AG04449 (cell line): Measurements from ENCODE around the gene TTC34.

Experiments used
- CTCF ChIA-PET: fragments of 350-600 bp; formaldehyde crosslinking; extraction: SDS; loops from one replicate; lab custom pipeline; 2021; ENCODE audit warnings: antibody characterized with exemption; lab: Yijun Ruan, JAX
- POLR2A ChIA-PET: fragments of 400-600, 350-600 bp; formaldehyde crosslinking; extraction: SDS; loops from one replicate; lab custom pipeline; 2020; ENCODE audit warnings: antibody characterized with exemption, inconsistent platforms; lab: Yijun Ruan, JAX
- DNase-seq: peaks from one replicate; pipeline ENCODE4 v3.0.0-alpha.2; 2010; ENCODE audit warnings: low read depth, low spot score
- H3K4me3 ChIP-seq: 2 replicates; pipeline ENCODE4 v1.5.1; 2011; ENCODE audit warnings: low read depth, mild to moderate bottlenecking, control low read depth, low read length
- TF ChIP-seq, protein P1 (sequence below): IDR thresholded peaks from one replicate; pipeline ENCODE4 v1.5.1; 2011; ENCODE audit warnings: mild to moderate bottlenecking, moderate library complexity, low read length, control low read depth, inconsistent platforms; ENCODE audit not compliant: insufficient read depth; ENCODE audit errors: missing control alignments

The TTC34 gene

DNA sequence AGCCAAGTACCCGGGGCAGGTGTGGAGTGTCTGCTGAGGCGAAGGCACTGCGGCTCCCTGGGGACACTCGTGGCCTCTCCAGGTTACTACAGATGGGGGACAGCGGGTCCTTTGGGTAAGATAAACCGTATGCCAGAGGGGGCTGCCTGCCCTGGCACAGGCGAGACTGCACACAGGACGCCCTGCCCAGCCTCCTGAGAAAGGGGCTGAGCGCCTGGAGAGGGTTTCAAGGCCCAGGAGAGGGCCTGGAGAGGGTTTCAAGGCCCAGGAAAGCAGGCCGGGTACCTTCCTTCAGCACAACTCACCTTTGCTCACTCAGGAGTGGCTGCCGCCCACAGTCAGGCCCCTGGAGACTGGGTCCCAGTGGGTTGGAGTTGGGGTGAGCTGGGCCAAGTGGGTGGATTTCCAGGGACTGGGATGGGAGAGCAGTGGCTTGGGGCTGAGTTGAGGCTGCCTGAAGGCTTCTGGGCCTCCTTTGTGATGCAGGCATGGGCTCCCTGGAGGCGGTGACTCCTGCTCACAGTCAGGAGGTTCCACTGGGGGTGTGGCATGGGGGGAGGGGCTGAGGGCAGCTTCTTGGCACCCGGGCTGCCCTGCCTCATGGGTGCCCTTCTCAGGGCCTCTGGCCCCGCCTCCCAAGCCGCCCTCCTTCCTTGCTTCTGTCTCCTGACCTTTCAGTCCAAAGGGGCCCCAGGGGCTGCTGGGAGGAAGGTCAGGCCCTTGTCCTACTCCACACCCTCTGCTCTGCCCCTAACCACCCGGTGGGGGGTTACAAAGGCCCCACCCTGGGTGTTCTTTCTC is 168.7 kb downstream of the TTC34 start, which contains the start of gene MMEL1:
Gene MMEL1 (minus strand): TSS at position 456 of the 801 bp plus-strand sequence. CDS start 3,532 bp downstream, outside the sequence.
- CTCF ChIA-PET = no interaction called here
- H3K4me3 ChIP-seq = no peak within 1 kb of the TSS
- POLR2A ChIA-PET = no interaction called here
- no peak for DNase-seq
- TF ChIP-seq, protein P1, sequence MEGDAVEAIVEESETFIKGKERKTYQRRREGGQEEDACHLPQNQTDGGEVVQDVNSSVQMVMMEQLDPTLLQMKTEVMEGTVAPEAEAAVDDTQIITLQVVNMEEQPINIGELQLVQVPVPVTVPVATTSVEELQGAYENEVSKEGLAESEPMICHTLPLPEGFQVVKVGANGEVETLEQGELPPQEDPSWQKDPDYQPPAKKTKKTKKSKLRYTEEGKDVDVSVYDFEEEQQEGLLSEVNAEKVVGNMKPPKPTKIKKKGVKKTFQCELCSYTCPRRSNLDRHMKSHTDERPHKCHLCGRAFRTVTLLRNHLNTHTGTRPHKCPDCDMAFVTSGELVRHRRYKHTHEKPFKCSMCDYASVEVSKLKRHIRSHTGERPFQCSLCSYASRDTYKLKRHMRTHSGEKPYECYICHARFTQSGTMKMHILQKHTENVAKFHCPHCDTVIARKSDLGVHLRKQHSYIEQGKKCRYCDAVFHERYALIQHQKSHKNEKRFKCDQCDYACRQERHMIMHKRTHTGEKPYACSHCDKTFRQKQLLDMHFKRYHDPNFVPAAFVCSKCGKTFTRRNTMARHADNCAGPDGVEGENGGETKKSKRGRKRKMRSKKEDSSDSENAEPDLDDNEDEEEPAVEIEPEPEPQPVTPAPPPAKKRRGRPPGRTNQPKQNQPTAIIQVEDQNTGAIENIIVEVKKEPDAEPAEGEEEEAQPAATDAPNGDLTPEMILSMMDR = no peak

DNA sequence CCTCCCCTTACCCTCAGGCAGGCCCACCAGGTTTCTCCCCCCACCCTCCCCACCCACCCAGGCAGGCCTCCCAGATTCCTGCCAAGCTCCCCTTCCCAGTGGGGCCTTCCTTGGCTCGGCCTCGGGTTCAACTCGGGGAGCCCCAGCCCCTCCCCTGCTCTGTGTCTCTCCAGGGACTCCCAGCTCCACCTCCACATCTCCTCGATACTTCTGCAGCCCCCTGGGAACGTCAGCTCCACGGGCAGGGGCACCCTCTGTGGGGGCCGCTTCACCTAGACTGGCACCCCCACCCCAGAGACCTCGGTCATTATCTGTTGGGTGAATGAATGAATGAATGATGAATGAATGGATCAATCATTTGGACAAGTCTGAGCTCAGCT is 169.5 kb downstream of the TTC34 start:
- DNase-seq = no peak
- POLR2A ChIA-PET = no interaction called here
- no peak overlapping the region for H3K4me3 ChIP-seq
- CTCF ChIA-PET = no interaction called here
- TF ChIP-seq, protein P1 = no peak

DNA sequence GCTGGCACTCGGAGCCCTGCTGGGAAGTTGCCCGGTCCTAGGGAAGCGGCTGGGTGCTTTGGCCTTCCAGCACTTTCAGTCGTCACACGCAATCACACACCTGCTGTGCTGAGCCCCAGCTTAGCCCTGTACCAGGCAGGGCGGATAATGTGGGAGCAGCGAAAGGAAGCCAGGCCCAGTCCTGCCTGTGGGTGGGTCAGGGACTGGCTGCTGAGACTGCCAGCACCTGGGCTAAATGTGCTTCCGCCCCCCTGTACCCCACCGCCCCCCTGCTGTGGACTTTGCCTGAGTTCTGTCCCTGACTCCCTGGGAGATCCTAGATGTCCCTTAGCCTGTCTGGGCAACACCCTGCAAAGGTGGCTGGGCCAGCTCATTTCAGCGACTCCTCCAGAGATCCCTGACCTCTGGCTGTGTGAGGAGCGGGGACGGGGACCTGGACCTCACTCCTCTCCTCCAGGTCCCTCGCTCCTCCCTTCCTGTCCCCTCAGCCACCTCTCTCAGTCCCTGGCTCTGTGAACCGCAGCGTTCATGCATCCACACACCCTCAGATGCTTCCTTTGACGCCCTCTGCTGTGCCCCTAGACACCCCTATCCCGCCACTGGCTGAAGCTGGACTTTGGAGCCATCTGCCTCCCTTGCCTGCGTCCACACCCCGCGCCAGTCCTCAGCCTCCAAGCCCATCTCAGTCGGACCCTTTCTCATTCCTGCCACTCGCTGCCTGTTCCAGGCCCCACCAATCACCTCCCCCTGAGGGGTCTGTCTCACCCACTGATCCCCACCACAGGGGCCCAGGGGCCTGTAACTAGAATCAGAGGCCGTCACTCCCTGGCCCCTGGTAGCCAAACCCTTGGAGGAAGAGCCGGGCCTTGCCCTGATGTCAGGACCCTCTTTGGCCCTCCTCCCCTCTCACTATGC is 170.1 kb downstream of the TTC34 start:
- ChIA-PET CTCF (no interaction called here), POLR2A (no interaction called here)
- TF ChIP-seq, protein P1 = no peak
- no peak overlapping the region for H3K4me3 ChIP-seq
- no peak for DNase-seq

DNA sequence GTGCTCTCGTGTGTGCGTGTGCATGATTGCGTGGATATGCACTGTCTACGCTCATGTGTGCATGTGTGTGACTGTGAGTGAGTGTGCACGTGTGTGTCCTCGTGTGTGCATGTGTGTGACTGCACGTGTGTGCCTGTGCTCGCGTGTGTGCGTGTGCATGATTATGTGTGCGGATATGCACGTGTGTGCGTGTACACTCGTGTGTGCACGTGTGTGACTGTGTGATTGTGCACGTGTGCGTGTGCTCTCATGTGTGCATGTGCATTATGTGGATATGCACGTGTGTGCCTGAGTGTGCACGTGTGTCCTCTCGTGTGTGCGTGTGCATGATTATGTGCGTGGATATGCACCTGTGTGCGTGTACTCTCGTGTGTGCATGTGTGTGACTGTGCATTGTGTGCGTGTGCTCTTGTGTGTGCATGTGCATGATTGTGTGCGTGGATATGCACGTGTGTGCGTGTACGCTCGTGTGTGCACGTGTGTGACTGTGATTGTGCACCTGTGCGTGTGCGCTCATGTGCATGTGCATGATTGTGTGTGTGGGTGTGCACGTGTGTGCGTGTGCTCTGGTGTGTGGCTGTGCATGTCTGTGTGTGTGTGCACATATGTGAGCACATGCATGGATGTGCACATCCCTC is 170.9 kb downstream of the TTC34 start:
- CTCF ChIA-PET = no interaction called here
- TF ChIP-seq, protein P1 = no peak
- H3K4me3 ChIP-seq = no peak overlapping the region
- POLR2A ChIA-PET = no interaction called here
- DNase-seq = no peak

DNA sequence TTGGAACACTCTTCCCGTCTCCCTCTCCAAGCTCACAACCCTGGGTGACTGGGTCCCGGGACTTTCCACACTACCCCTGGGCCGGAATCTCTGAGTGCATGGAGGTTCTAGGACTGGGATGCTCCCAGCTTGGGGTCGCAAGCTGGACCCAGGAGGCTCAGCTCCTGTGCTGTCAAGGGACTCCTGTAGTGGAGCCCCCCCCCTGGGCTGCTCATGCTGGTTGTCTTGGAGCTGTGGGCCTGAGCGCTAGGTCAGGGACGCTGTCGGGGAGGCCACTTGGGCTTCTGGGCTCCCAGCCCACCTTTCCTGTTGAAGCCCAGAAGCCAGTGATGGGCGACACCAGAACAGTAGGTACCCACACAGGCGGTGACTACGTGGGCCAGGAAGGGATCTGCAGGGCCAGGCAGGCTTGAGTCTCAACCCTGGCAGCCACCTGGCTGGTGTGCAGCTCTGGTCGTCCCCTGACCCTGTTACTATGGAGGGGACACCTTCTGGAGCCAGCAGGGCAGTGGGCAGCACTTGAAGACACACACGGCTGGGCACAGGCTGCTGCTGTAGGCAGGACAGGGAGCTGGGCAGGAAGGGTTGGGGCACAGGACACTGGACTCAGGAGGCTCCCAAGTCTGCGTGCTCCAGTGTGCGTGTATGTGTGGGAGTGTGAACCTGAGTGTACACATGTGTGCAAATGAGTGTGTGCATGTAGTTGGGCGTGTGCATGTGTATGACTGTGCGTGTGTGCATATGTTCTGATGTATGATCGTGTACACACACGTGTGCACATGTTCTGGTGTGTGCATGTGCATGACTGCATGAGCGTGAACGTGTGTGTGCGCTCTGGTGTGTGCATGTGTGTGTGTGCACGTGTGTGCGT is 171.6 kb downstream of the TTC34 start:
- POLR2A ChIA-PET = no interaction called here
- no peak for DNase-seq
- no peak overlapping the region for H3K4me3 ChIP-seq
- TF ChIP-seq, protein P1 = no peak
- CTCF ChIA-PET = no interaction called here
